Measurements from ENCODE around the gene KRT8.

GRCh38 chr12:52901715-52902541 lies 2.9 kb downstream of the KRT8 start:
- no peak for TF ChIP-seq EZH2 (IDR thresholded peaks at IDR 0.05)
- no peak for TF ChIP-seq FOXP2 (optimal IDR thresholded peaks at IDR 0.05; ENCODE audit: control extremely low read depth, extremely low read length, insufficient read depth)
- no peak for TF ChIP-seq POLR2AphosphoS5 (IDR thresholded peaks at IDR 0.05; ENCODE audit: borderline replicate concordance, low read depth, low read length)

Measured in SK-N-MC (cell line).